ENCODE measurements around the gene GDF7.

GDF7 gene

DNA sequence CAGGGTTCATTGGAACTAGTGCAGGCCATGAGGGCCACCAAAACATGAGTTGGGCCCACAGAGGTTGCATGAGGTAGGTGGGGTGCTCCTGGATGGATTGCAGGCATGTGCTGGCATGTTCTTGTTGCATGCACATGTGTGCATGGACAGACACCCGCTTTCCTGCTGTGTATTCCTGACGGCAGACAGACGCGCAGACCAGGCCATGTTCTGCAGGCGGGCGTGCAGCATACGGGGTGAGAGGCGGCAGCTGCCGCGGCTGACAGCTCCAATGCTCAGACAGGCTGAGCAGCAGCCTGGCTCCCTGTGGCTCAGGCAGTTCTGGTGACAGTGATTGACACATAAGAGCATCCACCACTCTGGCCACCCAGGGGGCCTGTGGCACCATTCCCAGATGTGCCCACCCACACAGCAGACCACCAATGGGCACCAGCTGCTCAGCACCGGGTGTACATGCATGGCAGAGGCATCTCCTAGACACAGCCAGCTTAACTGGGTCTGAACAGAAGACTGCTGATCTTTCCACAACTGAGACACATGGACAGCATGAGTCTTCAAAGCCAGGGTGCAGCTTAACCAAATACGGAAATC lies 37.3 kb upstream of the GDF7 start:
- DNase-seq: no peak

DNA sequence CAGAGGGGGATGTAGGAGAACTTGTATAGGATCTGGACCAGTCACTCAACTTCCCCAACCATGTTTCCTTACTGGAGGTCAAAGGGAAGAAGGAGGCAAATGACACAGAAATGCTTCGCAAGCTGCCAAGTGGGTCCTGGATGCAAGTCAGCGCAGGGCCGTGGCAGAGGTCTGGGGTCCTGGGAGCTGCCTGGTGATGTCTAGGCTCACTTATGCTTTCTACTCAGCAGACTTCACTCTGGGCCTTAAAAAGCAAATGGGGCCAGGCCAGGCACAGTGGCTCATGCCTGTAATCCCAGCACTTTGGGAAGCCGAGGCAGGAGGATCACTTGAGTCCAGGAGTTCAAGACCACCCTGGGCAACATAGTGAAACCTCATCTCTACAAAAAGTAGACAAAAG lies 36.0 kb upstream of the GDF7 start:
- DNase-seq: no peak

DNA sequence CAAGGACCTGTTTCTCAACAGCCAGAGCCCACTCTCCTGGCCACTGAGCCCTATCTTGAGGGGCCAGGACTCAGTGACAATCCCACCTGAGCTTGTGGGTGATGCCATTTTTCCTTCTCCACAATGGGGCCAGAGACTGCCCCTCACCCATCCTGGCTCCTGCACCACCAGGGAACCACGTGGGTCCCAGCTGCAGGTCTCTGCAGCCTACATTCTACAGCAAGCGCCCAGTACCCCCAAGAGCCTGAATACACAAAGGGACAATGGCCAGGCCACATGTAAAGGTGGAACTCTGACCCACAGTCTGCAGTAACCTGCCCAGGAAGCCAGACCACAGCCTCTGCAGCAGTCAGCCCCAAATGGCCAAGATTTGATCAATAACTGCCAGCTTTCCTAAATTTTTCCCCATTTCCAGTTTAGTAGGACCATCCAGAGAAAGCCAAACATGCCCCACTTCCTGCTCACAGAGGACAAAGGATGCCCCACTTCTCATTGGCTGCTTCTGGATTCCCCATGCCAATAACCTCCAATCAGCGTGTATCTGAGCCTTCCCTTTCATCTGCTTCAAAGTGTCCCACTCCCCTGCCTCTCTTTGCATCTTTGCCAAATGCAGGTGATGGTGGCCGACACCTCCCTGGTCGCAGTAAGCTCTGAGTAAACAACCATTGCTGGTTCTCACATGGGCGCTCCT lies 35.2 kb upstream of the GDF7 start:
- DNase-seq: no peak

DNA sequence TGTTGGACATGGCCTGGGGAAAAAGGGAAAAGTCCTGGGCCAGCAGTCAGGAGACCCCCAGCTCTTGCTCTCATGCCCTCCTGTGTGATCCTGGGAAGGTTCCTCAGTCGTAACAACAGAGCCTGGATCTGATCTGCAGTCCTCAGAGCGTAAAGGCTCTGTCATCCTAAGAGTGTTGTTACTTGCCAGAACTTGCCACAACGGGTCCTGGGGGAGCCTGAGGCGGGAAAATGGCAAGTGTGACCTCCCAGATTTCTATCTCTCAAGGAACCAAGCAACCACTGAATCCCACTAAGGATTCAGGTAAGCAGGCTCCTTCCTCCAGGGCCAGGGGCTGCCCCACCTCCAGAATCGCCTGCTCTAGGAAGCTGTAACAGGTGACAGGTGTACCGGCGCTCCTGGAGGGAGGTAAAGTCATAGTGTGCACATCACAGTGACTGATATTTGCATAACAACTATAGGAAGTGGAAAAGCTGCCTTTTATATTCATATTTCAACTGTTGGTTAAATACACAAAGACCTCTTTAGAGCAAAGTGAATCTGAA lies 34.4 kb upstream of the GDF7 start:
- no peak for DNase-seq

DNA sequence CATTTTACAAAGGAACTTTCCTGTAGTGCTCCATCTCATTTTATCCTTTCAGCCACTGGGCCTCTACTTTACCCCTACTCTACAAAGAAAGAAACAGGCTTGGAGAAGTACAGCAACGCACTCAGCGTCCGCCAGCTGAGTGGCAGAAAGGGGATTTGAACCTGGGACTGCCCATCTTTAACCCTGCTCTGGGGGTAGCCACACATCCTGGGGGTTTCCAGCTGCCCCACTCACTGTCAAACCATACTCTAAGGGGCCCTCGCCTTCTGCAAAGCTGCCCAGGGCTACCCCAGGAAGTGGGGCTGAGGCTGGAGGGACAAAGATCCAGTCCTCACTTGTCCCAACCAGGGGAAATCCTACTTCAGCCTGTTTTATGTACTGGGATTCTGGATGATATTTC lies 33.9 kb upstream of the GDF7 start:
- DNase-seq: no peak

DNA sequence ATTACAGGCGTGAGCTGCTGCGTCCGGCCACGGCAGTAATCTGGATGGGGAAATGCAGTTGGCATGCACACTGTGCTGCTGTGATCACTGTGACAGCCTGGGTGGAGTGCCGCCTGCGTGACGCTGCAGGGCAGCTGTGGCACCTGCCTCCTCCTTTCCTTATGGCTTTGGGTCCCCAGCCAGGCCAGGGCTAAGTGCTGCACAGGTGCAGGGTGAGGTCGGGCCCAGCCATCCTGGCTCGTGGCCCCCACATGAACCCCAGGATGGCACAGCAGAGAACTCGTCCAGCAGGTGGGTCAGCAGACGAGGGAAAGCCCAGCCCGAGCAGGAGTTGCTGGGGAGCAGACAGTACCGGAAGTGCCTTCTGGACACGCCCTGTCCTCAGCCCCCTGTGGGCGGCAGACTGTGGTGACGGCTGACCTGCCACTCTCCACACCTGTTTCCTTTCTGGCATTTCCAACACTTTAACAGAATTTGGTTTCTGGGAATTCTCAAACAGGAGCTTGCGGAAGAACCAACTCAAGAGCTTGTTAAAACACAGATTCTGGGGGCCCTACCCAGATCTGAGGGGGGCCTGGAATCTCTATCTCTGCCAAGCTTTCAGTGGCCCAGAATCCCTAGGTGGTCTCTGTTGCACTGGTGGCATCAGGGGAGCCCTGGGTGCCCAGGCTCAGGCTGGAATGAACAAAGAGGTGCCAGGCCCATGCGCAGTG lies 33.0 kb upstream of the GDF7 start:
- DNase-seq: no peak

DNA sequence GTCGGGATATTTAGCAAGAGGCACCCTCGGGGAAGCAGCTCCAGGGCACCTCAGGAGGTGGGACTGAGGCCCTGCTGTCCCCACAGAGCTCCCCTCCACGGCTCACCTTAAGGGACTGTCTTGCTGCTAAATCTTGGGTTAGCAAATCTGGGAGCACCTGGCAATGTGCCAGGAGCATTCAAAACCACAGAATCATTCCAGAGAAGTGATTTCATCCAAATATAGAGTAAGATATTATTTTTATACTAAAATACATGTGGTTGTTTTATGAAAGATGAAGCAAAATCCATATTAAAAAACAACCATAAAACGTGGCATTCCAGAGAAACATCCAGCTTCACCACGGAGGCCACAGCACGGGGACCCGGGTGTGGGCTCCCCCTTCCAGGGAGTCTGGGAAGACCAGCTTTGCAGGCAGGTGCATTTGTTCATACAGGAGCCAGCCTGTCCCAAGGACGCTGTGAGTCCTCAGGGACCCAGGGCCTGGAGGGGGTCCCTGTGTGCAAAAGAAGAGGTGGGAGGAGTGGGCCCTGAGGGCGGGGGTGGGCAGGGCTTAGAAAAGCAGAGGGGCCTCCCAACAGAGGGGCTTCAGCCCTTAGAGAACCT lies 32.3 kb upstream of the GDF7 start:
- DNase-seq: no peak

DNA sequence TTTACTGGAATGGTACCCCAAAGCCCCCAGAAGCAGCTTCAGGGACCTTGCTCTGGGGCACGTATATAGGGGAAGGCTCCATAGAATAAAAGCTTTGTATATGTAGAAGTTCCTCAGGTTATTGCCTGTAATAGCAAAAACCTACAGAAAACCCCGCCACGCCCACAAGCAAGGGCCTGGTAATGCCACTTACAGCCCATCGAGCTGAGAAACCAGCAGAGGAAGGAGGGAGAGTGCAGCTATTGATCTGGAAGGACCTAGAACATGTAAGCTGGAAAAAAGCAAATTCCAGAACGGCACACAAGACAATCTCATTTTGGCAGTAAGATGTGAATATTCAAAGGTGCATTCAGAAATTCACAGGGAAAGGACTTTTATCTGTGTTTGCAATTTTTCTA lies 31.8 kb upstream of the GDF7 start:
- no peak for DNase-seq

DNA sequence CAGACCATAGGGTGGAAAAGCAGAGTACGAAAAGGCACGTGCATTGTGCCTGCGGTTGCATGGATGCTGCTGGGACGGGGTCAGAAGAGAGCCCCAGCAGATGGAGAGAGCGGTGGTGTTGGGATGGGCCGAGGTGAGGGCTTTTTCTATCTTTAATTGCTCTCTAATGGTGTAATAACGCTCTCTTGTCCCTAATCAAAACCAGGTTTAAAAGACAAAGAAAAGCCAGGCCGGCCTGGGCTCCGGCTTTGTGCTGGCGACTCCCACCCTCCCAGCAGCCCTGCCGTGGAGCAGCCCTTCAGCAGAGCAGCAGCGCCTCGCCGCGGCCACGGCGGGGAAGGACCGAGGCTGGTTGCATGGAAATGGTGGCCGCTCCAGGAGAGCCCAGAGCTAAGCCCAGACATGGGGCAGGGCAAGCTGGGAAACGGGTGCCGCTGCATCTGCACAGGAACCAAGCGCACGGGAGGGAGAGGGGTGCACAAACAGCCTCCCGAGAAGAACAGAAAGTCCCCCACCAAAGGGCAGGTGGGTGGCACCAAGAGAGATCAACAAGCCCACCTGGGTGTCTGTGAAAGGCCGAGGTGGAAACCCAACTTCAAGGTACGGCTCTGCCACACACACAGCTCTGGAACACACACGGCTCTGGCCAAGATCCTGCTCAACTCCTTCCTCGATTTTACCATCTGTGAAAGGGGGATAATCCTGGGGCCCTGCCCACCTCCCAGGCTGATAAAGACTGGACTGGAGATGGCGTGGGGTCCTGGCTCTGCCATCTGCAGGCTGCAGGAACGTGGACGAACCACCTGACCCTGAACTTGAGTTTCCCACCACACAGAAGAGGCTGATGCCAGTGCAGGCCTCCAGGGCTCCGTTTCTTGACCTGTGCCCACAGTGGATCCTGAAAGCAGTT lies 31.0 kb upstream of the GDF7 start:
- DNase-seq: peak; percentile 31 to 37

DNA sequence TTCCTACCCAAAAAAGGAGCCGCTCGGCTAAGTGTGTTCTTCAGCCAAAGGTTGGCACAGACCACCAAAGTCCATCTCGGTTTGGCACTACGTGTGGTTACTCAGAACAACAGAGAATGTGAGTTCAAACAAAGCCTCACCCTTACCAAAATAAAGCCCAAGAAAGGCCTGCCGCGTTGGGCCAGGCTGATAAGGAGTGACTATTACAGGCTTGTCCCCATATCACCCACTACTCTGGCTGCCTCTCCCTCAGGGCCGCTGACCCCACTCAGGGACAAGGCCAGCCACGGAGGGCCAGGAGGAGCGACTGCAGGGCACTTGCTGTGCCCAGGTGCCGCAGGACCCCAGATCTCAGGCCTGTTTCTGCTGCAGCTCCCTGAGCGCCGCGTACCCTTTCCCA lies 29.8 kb upstream of the GDF7 start:
- DNase-seq: no peak

DNA sequence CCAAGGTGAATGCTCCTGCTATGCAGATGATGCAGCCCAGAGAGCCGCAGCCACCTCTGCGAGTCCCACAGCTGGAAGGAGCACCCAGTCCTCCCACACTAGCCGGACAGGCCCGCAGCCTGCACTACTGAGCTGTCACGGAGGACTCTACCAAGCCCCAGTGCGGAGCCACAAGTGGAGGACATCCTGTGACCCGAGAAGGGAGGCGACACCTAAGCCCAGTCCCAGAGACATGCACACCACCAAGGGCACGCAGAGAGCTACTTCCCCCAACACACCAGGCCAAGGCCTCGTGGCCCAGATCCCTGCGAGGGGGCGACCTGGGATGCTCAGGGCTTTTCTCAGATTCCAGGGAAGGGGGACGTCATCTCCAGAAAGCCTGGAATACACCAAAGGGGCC lies 28.9 kb upstream of the GDF7 start:
- no peak for DNase-seq

DNA sequence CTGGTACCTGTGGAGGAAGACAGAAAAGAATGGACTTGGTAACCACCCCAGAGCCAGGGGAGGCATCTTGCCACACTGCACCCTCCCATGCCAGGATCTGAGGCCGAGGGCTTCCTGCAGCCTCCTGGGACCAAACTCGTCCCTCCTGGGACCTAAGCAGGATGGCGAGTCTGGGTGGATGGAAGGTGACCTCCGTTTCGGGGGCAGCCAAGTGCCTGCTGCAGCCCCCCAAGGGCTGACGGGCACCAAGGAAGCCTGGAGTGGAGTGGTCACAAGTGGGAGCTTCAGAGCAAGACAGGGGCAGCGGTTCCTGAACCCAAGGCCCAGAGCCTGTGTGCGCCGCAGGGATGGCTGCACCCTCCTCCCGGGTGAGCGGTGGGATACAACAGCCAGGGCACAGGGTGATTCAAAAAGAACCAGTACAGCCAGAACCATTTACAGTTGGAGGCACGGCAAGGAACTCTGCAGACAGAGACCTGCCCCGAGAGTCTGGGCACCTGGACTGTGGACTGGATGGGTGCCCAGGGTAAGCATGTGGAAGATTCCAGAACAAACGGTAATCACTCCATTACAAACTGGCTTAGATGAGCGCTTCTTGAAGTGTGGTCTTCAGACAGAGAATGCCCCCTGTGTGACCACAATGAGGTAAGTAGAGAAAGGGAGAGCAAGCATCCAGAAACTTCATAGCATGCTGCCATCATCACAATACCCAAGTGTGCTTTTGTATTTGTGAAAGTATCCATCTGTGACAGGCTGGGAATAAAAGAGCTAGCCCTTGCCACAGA lies 28.1 kb upstream of the GDF7 start:
- no peak for DNase-seq

DNA sequence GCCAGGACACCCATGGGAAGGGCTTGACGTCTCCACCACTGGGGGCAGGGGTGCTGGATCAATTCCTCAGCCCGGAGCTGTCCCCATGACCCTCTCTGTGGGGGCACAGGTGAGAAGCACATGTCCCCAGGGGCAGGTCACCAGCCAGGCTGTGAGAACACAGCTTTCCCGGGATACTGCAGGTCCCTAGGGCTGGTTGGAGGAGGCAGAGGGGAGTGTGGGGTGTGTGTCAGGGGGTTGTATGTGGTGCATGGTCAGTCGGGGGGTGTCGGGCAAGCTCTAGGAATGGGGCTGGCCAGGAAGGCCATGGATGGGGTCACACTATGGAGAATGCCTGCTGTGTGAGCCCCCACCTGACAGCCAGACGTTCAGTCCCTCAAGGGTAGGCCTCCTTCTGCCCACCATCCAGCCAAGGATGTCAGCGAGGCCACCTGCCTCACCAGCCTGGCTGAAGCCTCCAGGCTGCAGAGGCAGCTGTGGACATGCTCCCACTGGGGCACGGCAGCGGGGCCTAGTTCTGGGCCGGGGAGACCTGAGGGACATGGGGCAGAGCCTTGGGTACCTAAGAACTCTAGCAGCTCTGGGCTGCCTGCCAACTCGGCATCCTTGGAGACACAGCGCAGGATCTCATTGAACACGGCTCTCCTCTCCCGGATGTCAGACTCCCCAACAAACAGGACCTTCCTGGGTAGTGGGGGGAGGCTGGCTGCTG lies 26.4 kb upstream of the GDF7 start:
- no peak for DNase-seq

DNA sequence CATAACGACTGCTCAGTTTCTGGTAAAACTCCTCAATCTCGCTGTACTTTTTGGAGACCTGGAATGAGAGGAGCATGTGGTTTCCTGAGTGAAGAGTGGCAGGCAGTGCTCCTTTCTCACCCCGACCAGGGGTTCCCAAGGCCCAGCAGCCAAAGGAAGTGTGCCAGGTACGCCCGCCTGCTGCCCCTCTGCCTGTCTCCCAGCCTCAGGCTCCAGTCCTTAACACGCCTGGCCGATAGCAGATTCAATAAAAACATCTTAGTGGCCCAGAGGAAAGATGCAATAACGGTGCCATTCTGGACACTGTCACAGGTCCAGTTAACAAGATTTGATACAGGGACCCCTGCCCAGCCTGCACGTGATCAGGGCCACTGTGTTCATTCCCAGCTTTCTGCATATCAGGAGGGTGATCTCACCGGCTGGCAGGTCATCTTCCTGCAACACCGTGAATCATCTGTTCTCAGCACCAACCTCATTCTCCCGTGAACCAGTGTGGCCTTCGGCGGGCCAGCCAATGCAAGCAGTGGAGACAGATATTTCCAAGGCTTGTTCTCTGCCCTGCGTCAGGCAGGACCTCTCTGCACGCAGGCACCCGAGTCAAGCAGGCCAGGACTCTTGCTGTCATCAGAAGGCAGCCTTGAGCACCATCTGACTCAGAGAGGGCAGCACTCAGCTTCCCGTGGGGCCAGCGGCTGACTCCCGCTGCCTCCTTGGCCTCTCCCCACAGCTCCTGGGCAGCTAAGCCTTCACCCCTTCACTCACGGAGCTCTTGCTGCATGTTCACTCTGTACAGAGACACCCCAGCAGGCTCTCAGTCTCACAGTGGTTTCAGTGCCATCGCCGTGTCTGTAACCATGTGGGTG lies 25.6 kb upstream of the GDF7 start:
- DNase-seq: no peak

DNA sequence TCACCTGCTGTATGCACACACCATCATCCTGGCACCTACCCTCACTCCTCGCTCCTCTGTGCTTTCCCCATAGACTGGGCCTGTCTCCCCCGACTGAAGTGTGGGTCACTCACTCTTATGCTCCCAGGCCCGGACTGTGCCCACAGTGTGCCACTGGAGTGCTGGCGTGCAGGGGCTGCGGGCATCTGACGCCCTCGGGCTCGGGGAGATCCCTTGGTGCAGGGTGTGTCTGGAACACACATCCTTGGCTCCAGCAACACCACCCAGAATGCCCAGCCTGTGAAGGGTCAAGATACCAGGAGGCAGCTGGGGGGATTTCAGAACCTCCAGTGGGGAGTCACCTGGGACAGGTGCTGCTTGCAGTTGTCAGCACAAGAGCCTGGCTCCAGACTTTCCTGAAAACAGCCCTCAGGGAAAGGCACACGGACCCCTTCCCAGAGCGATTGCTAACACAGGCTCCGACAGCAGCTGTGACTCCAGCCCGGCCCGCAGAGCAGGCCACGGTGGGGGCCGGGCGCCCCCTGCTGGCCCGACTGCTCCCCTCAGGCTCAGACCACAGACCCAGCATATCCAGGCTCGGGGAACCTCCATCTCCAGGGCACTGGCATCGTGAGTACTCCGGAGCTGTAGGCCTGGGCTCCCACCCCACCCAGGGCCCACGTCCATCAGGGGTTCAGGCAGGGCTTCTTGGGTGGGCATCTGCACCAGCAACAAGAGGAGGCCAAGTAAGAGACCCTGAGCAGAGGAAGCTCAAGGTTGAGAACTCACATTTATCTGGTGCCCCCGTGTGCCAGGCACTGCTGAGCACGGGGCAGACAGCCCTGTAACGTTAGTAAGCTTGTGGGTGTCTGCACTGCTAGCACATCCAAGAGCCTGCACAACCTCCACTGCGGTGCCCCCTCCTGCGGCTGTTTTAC lies 24.6 kb upstream of the GDF7 start:
- DNase-seq: peak; percentile 72 to 75

DNA sequence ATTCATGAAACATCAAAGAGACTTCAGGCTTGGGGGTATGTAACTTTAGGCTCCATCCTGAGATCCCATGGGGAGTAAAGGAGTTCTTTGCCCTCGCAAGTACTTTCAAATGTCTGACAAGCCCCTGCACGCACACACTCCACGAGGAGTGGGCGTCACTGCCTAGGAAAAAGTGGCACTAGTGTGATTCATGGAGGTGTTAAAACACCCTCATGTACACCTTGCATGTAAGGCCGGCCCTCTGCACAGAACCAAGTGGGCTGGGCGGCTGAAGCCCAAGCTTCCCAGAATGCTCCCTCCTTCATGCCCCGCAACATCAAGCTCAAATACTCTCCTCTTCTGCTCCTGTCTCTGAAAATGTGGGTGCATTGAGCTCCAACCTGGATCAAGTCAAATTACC lies 23.9 kb upstream of the GDF7 start:
- no peak for DNase-seq

DNA sequence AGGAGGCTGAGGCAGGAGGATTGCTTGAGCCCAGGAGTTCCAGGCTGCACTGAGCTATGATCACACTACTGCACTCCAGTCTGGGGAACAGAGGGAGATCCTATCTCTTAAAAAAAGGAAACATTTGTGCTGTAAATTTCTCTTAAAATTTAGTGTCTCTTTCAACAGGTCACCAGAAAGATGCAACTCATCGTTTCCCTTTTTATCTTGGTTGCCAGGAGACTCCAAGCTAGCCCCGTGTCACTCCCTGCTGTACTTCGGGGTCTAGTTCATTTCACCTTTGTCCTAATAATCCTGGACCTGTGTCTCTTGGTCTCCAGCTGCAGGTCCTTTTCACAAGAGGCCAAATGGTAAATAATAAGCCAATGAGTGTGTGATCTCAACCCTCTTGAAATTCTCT lies 23.1 kb upstream of the GDF7 start:
- DNase-seq: no peak

DNA sequence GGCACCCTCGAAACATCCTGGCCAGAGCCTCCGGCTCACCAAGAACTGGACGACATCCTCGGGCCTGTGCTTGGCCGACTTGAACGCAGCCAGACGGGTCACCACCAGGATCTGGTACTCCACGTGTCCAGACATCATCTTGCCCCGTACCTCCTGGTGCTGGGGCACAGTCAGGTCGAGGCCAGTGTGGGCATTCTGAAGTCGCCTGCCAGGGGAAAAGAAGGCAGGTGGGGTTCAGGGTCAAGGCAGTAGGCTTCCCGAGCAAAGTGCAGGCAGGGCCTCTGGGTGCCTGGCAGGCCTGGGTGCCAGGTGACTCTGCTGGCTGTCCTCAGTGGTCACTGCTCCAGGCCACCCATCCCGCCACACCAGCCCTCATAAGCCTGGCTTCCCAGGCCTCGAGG lies 21.6 kb upstream of the GDF7 start:
- no peak for DNase-seq

DNA sequence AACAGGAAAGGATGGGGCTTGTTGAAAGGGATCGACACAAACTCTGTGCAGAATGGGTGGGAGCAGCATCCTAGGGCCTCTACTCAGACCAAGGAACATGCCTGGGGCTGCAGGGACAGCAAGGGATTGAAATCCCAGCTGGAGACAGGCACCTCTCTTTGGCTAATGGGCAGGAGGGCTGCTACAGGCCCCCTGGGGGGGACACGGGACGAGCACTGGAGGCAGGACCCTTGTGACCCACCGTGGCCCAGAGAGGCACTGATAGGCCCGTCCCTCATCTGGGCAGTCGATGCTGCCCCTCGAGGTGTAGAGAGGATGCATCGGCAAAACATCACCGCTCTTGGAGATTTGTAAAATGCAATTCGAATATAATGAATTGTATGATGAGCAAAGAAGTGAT lies 21.2 kb upstream of the GDF7 start:
- no peak for DNase-seq

Measured in CD4-positive, alpha-beta T cell treated with Interferon alpha-2 for 1 hour (primary cell).